ENCODE data around the gene USP40. TPM values are rescaled to one million over a fixed set of nuclear protein-coding genes. Genes with fewer than 3 reads are reported as not detected.

Gene USP40
- total RNA-seq, 1 donor from 2014 or later = 20.9 TPM

Other genes with a start within 250 kb of the USP40 start
- 17.2 TPM for gene DGKD, start 212.3 kb downstream of the USP40 start, total RNA-seq
- not detected for gene UGT1A8, start 50.9 kb upstream of the USP40 start, total RNA-seq
- not detected for gene UGT1A10, start 69.7 kb upstream of the USP40 start, total RNA-seq
- not detected for gene UGT1A9, start 105.1 kb upstream of the USP40 start, total RNA-seq
- not detected for gene UGT1A7, start 115.1 kb upstream of the USP40 start, total RNA-seq
- 0.52 TPM for gene UGT1A6, start 126.1 kb upstream of the USP40 start, total RNA-seq
- not detected for gene UGT1A5, start 146.1 kb upstream of the USP40 start, total RNA-seq
- gene UGT1A4, start 152.0 kb upstream of the USP40 start, total RNA-seq = not detected
- gene UGT1A3, start 162.3 kb upstream of the USP40 start, total RNA-seq = not detected
- gene UGT1A1, start 193.5 kb upstream of the USP40 start, total RNA-seq = not detected
- gene MROH2A, start 211.5 kb upstream of the USP40 start, total RNA-seq = not detected

Data from skeletal muscle tissue (tissue), 1 donor.